ENCODE data around the gene EFCAB5. TPM values are rescaled to one million over a fixed set of nuclear protein-coding genes. Genes with fewer than 3 reads are reported as not detected.

Gene EFCAB5
- polyA plus RNA-seq, 1 donor from 2014 or later = 1.0 TPM

- no peaks in the 10 kb centered on the region for H3K9me2 ChIP-seq (ENCODE audit: insufficient read depth, low read length)
- H3K4me2 ChIP-seq (ENCODE audit: low read length) = no peak overlapping the region
- no peak overlapping the region for H3K4me3 ChIP-seq (ENCODE audit: low read length)
- H3K9me3 ChIP-seq (ENCODE audit: low read length) = no peaks in the 10 kb centered on the region
- H4K20me1 ChIP-seq (ENCODE audit: insufficient read depth) = peaks cover 2% of the 10 kb centered on the region
- H3K27me3 ChIP-seq (ENCODE audit: insufficient read depth, low read depth, low read length) = no peaks in the 10 kb centered on the region
- TF ChIP-seq CTCF (IDR thresholded peaks at IDR 0.05; ENCODE audit: poor library complexity, severe bottlenecking) (no peak), MXI1 (conservative IDR thresholded peaks at IDR 0.05; ENCODE audit: poor library complexity, severe bottlenecking) (no peak), POLR2AphosphoS5 (IDR thresholded peaks at IDR 0.05) (no peak), EZH2 (IDR thresholded peaks at IDR 0.05; ENCODE audit: borderline replicate concordance, insufficient read depth, low read length, poor library complexity, severe bottlenecking) (no peak), RAD21 (conservative IDR thresholded peaks at IDR 0.05) (no peak), REST (IDR thresholded peaks at IDR 0.05; ENCODE audit: borderline replicate concordance) (no peak), TAF1 (IDR thresholded peaks at IDR 0.05; ENCODE audit: low read depth) (no peak), EP300 (conservative IDR thresholded peaks at IDR 0.05; ENCODE audit: poor library complexity, severe bottlenecking) (no peak), SMC3 (conservative IDR thresholded peaks at IDR 0.05; ENCODE audit: poor library complexity) (no peak)
- no peak overlapping the region for H2AFZ ChIP-seq (ENCODE audit: low read depth, low read length)
- H3K27ac ChIP-seq (ENCODE audit: low read length) = no peak overlapping the region
- no peak overlapping the region for H3K9ac ChIP-seq (ENCODE audit: low read length)
- H3K36me3 ChIP-seq (ENCODE audit: insufficient read depth, low read length) = no peaks in the 10 kb centered on the region
- peaks cover 60% of the 10 kb centered on the region for H3K79me2 ChIP-seq (replicated peaks; ENCODE audit: insufficient read depth, low read length)
- H3F3A ChIP-seq (ENCODE audit: insufficient read depth, low read length, poor library complexity, severe bottlenecking) = peaks cover 5% of the 10 kb centered on the region
These were observed 22.2 kb upstream of the EFCAB5 start for GRCh38 chr17:29918922-29919856.

GRCh38 chr17:29924786-29925185 is 16.6 kb upstream of the EFCAB5 start:
- H4K20me1 ChIP-seq (ENCODE audit: insufficient read depth) = peaks cover 16% of the 10 kb centered on the region
- H3K36me3 ChIP-seq (ENCODE audit: insufficient read depth, low read length) = no peaks in the 10 kb centered on the region
- no peaks in the 10 kb centered on the region for H3K9me2 ChIP-seq (ENCODE audit: insufficient read depth, low read length)
- peaks cover 8% of the 10 kb centered on the region for H3F3A ChIP-seq (ENCODE audit: insufficient read depth, low read length, poor library complexity, severe bottlenecking)
- H3K9ac ChIP-seq (ENCODE audit: low read length) = no peak overlapping the region
- H3K27ac ChIP-seq (ENCODE audit: low read length) = no peak overlapping the region
- H3K27me3 ChIP-seq (ENCODE audit: insufficient read depth, low read depth, low read length) = no peaks in the 10 kb centered on the region
- H3K4me2 ChIP-seq (ENCODE audit: low read length) = no peak overlapping the region
- peaks cover 98% of the 10 kb centered on the region for H3K79me2 ChIP-seq (replicated peaks; ENCODE audit: insufficient read depth, low read length)
- H3K9me3 ChIP-seq (ENCODE audit: low read length) = no peaks in the 10 kb centered on the region
- TF ChIP-seq POLR2AphosphoS5 (IDR thresholded peaks at IDR 0.05) (no peak), SMC3 (conservative IDR thresholded peaks at IDR 0.05; ENCODE audit: poor library complexity) (no peak), CTCF (IDR thresholded peaks at IDR 0.05; ENCODE audit: poor library complexity, severe bottlenecking) (no peak), MXI1 (conservative IDR thresholded peaks at IDR 0.05; ENCODE audit: poor library complexity, severe bottlenecking) (no peak), RAD21 (conservative IDR thresholded peaks at IDR 0.05) (no peak), EZH2 (IDR thresholded peaks at IDR 0.05; ENCODE audit: borderline replicate concordance, insufficient read depth, low read length, poor library complexity, severe bottlenecking) (no peak), REST (IDR thresholded peaks at IDR 0.05; ENCODE audit: borderline replicate concordance) (no peak), EP300 (conservative IDR thresholded peaks at IDR 0.05; ENCODE audit: poor library complexity, severe bottlenecking) (no peak), TAF1 (IDR thresholded peaks at IDR 0.05; ENCODE audit: low read depth) (no peak)
- H3K4me3 ChIP-seq (ENCODE audit: low read length) = no peak overlapping the region
- H2AFZ ChIP-seq (ENCODE audit: low read depth, low read length) = no peak overlapping the region

Data from neural cell (in vitro differentiated cells).